Endothelial cell of umbilical vein (primary cell): ENCODE data around the gene CD55. TPM values are rescaled to one million over a fixed set of nuclear protein-coding genes. Genes with fewer than 3 reads are reported as not detected.

Experiments
- BruUV-seq: library from RNA; stranded (reverse); fragments of 400-500 nt; replicated peaks from 2 replicates; lab custom pipeline; 2021; lab: Mats Ljungman, UMichigan
- CTCF ChIA-PET: fragments of 300-600, 350-600 bp; sonication (Branson Sonifier 250); formaldehyde crosslinking; loops from one replicate; lab custom pipeline; 2021; ENCODE audit warnings: antibody characterized with exemption, inconsistent platforms; lab: Charles Lee
- POLR2A ChIA-PET: fragments of 300-600, 350-600 bp; sonication (Branson Sonifier 250); formaldehyde crosslinking; loops from one replicate; lab custom pipeline; 2021; ENCODE audit warnings: antibody characterized with exemption, inconsistent platforms; lab: Charles Lee
- DNase-seq: peaks from one replicate; pipeline ENCODE4 v3.0.0-alpha.2; 2011; ENCODE audit warnings: low read depth, low spot score
- FAIRE-seq: peaks from 2 replicates; lab custom pipeline; 2011; peaks lifted over from hg19 to GRCh38; lab: Jason Lieb, UNC
- H2AFZ ChIP-seq: 2 replicates; pipeline ENCODE4 v1.6.0; 2012; ENCODE audit warnings: low read depth, low read length, control low read depth, inconsistent platforms
- H3K27ac ChIP-seq: 2 replicates; pipeline ENCODE4 v1.5.1; 2011; ENCODE audit warnings: low read depth, mild to moderate bottlenecking, control low read depth, low read length, moderate library complexity; ENCODE audit not compliant: insufficient read depth
- H3K27me3 ChIP-seq, 2 experiments: 2 replicates each; pipeline versions ENCODE4 v1.6.0 to v1.6.1; 2011; ENCODE audit warnings: low read length in 2 of 2, mixed read lengths in 1 of 2; ENCODE audit not compliant: control insufficient read depth in 2 of 2, insufficient read depth in 2 of 2
- H3K36me3 ChIP-seq, 2 experiments: 2 replicates in 1 of 2; 3 replicates in 1 of 2; pipeline ENCODE4 v1.5.1; 2011; ENCODE audit warnings: low read length in 2 of 2, mild to moderate bottlenecking in 1 of 2, moderate library complexity in 1 of 2; ENCODE audit not compliant: control insufficient read depth in 2 of 2, insufficient read depth in 2 of 2; ENCODE audit errors: extremely low read depth in 1 of 2
- H3K4me1 ChIP-seq: 3 replicates; pipeline ENCODE4 v1.5.1; 2011; ENCODE audit warnings: mild to moderate bottlenecking, low read length; ENCODE audit not compliant: control insufficient read depth, insufficient read depth; ENCODE audit errors: extremely low read depth
- H3K4me2 ChIP-seq: 2 replicates; pipeline ENCODE4 v1.6.1; 2011; ENCODE audit warnings: low read length, control low read depth, mixed read lengths; ENCODE audit not compliant: insufficient read depth
- H3K4me3 ChIP-seq, 3 experiments: fragments of 200-600 bp in 1 of 3; sonication (generic), shearing (Covaris generic) in 1 of 3; replicated peaks in 1 of 3; 2 replicates each; pipeline ENCODE4 v1.5.1; 2011 to 2016; ENCODE audit warnings: control low read depth in 3 of 3, low read length in 3 of 3, mild to moderate bottlenecking in 2 of 3, inconsistent platforms in 1 of 3, low read depth in 1 of 3, moderate library complexity in 1 of 3; ENCODE audit not compliant: insufficient read depth in 1 of 3
- H3K79me2 ChIP-seq: 2 replicates; pipeline ENCODE4 v1.6.0; 2012; ENCODE audit warnings: low read length, inconsistent platforms; ENCODE audit not compliant: control insufficient read depth, insufficient read depth
- H3K9ac ChIP-seq: replicated peaks from 2 replicates; pipeline ENCODE3; 2011; ENCODE audit warnings: low read length, control low read depth; ENCODE audit not compliant: insufficient read depth; ENCODE audit errors: extremely low read depth
- H3K9me1 ChIP-seq: replicated peaks from 3 replicates; pipeline ENCODE4 v1.6.0; 2011; ENCODE audit warnings: mild to moderate bottlenecking, low read length; ENCODE audit not compliant: control insufficient read depth, insufficient read depth; ENCODE audit errors: extremely low read depth
- H3K9me3 ChIP-seq: replicated peaks from 2 replicates; pipeline ENCODE4 v1.5.1; 2012; ENCODE audit warnings: low read length, inconsistent platforms; ENCODE audit not compliant: control insufficient read depth, insufficient read depth
- H4K20me1 ChIP-seq: replicated peaks from 2 replicates; pipeline ENCODE3; 2011; ENCODE audit warnings: mild to moderate bottlenecking, low read length; ENCODE audit not compliant: control insufficient read depth, insufficient read depth; ENCODE audit errors: extremely low read depth
- CTCF ChIP-seq, 2 donors: IDR thresholded peaks; 1 replicate in 1 of 2; 2 replicates in 1 of 2; pipeline ENCODE4 v1.5.1; 2011; ENCODE audit warnings: low read length in 2 of 2, mild to moderate bottlenecking in 2 of 2, moderate library complexity in 2 of 2, control low read depth in 1 of 2, inconsistent platforms in 1 of 2, low read depth in 1 of 2; ENCODE audit not compliant: insufficient read depth in 1 of 2; ENCODE audit errors: extremely low read depth in 1 of 2
- JUN ChIP-seq: IDR thresholded peaks from 2 replicates; pipeline ENCODE4 v1.6.1; 2011; ENCODE audit warnings: borderline replicate concordance, low read depth; ENCODE audit not compliant: insufficient read length, insufficient read depth
- MYC ChIP-seq: IDR thresholded peaks from one replicate; pipeline ENCODE4 v1.6.1; 2011; ENCODE audit warnings: mild to moderate bottlenecking, low read depth, low read length
- POLR2A ChIP-seq: IDR thresholded peaks from 2 replicates; pipeline ENCODE4 v1.6.1; 2012; ENCODE audit warnings: low read depth, mild to moderate bottlenecking, control low read depth, low read length
- POLR2AphosphoS5 ChIP-seq: IDR thresholded peaks from 2 replicates; pipeline ENCODE4 v1.6.1; 2012; ENCODE audit warnings: low read depth, mild to moderate bottlenecking, control low read depth, low read length, moderate library complexity; ENCODE audit not compliant: insufficient read depth
- dilution Hi-C: fragments of 300-500 bp; cut with MboI; formaldehyde crosslinking; loops from one replicate; pipeline ENCODE4 v1.15.0; 2019; ENCODE audit warnings: low sequenced_read_pairs; ENCODE audit not compliant: extremely low pct_ligation_motif_present
- intact Hi-C: fragments of 100-400 bp; cut with micrococcal nuclease; formaldehyde crosslinking; loops from one replicate; pipeline ENCODE4 v1.10.0; 2022
- polyA plus RNA-seq, 4 experiments: library from polyadenylated mRNA; depleted of rRNA in 3 of 4; stranded (reverse) in 3 of 4; unstranded in 1 of 4; fragments of >200 nt; gene quantifications; 2 replicates each; pipeline versions ENCODE4 v1.2.1 to v1.2.3, GENCODE V29; 2011 to 2012; ENCODE audit warnings: missing spikeins in 1 of 4
- total RNA-seq: library from RNA; stranded (reverse); gene quantifications from 2 replicates; pipeline ENCODE4 v1.2.3, GENCODE V29; 2021
- TF ChIP-seq, protein P1 (sequence below): IDR thresholded peaks from 2 replicates; pipeline ENCODE4 v1.6.1; 2011; ENCODE audit not compliant: insufficient read depth, insufficient read length

Gene CD55
- total and polyA plus RNA-seq, 2 donors (not counting 3 experiments of a cell fraction or from before 2014, with no cell fraction given) = 111 to 179 TPM

GRCh38 chr1:207286786-207287468 is 34.6 kb upstream of the CD55 start:
- BruUV-seq = no TSS peak

More at GRCh38 chr1:207286786-207287468, 34.6 kb upstream of the CD55 start:
- ChIA-PET CTCF (interaction anchor here (1.0 to 1.8 kb wide), 3 partner anchors 11 to 63 kb away, joined by 3 to 9 read pairs (median 3); no protein-coding TSS in a partner anchor), POLR2A (no interaction called here)
- Histone ChIP-seq H4K20me1 (no peaks in the 10 kb centered on the region), H3K27me3 (no peaks in the 10 kb centered on the region), H3K4me3 (no peak overlapping the region), H2AFZ (no peak overlapping the region), H3K9me3 (no peaks in the 10 kb centered on the region), H3K9me1 (no peaks in the 10 kb centered on the region), H3K4me2 (no peak overlapping the region), H3K9ac (no peak overlapping the region), H3K79me2 (no peaks in the 10 kb centered on the region), H3K4me1 (peaks cover 32% of the 10 kb centered on the region), H3K36me3 (no peaks in the 10 kb centered on the region), H3K27ac (no peak overlapping the region)
- DNase-seq (no peak), FAIRE-seq (no peak)
- dilution Hi-C loops (no loop called here), intact Hi-C loops (loop anchor here (1.0 to 10.0 kb wide), 2 partner anchors 11 to 468 kb away; partner anchors contain the start of gene CD46)
- TF ChIP-seq POLR2AphosphoS5 = no peak
- TF ChIP-seq, protein P1, sequence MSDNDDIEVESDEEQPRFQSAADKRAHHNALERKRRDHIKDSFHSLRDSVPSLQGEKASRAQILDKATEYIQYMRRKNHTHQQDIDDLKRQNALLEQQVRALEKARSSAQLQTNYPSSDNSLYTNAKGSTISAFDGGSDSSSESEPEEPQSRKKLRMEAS = no peak
- TF ChIP-seq POLR2A = no peak
- TF ChIP-seq MYC = no peak
- no peak for TF ChIP-seq CTCF (IDR thresholded peaks at IDR 0.05; ENCODE audit: extremely low read depth in 1 of 2, insufficient read depth in 1 of 2, low read depth in 1 of 2, low read length in 2 of 2)
- TF ChIP-seq JUN = no peak
